GM21717 (cell line): ENCODE measurements around the gene SOST.

ENCODE experiments used
- ATAC-seq: cut with Tn5 transposase; IDR thresholded peaks from one replicate; pipeline ENCODE4 v1.9.1; 2021; ENCODE audit warnings: mild to moderate bottlenecking, moderate library complexity; ENCODE audit not compliant: unreplicated experiment

Gene SOST

GRCh38 chr17:43710101-43710500, 48.5 kb downstream of the SOST start:
- ATAC-seq, result no peak

GRCh38 chr17:43709210-43709609, 49.4 kb downstream of the SOST start:
- ATAC-seq, result no peak

- ATAC-seq, result no peak
Measured at GRCh38 chr17:43707184-43707583, 51.4 kb downstream of the SOST start.

GRCh38 chr17:43706235-43706634, 52.4 kb downstream of the SOST start:
- no peak for ATAC-seq
